Measurements from ENCODE around the gene PIK3CD.

DNA sequence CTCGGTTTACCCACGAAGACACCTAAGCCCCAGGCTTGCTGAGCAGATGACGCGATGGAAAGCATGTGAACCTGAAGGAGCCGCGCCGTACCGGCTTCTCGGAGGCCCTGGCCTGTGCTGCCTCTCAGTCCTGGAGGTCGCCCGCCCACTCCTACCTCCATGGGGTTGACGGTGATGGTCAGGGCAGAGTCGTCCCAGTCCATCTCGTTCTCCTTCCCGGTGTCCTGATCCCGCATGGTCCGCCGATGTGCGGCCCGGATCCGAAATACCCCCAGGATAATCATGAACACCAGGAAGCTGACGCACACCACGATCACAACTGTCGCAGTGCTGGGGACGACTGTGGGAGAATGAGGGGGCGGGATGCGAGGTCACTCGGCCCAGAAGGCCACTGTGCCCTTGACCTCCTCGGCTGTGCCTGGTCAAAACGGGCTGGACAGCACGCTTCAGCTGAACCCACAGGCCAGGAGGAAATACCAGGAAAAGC is 79.6 kb downstream of the PIK3CD start:
- no peak for TF ChIP-seq EZH2phosphoT487 (IDR thresholded peaks at IDR 0.05; ENCODE audit: borderline replicate concordance, low read length)
- no peak for TF ChIP-seq CTCF (conservative IDR thresholded peaks at IDR 0.05; ENCODE audit: low read depth, low read length)
